ENCODE data around the gene MEN1.

- no peak for TF ChIP-seq CTCF (IDR thresholded peaks at IDR 0.05)
- TF ChIP-seq POLR2A (IDR thresholded peaks at IDR 0.05), result peak; percentile 61
- peak; percentile 53 to 73 (median 69) for TF ChIP-seq POLR2AphosphoS5 (IDR thresholded peaks at IDR 0.05)
Observed at GRCh38 chr11:64810271-64810890, at the start of gene MEN1.
